Measurements from ENCODE around the gene HOATZ.

HOATZ gene

DNA sequence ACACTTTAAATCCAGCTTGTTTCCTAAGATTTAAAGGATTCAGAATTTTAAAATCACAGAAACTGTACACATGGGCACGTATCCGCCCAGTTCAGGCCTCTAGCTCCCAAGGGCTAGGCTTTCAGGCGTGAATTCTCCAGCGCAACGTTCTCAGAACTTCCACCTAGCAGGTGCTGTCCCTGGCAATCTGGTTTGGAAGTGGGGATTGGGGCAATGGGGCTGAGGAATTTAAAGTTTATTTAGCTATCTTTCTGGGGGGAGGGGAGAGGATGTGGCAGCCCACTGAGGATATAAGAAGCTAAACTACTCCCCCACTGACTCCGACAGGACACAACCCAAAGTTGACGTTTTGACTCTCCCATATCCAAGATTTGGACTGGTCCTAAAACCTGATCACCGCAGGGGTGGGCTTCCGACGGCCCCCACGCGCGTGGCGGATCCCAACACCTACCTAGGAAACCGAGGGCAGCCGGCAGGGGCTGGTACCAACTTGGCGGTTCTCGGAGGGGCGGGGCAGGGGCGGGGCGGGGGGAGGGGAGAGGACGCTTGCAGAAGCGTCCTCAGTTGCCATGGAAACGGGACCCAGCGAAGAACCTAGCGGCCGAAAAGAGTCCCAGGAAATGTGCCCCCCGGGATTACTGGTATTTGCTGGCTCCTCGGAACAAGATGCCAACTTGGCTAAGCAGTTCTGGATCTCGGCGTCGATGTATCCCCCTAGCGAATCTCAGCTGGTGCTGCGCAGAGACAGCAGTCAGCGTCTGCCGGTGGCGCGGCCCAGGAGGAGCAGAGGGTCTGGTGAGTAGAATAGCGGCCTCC, at the start of gene HOATZ:
Gene HOATZ, plus strand, starts transcription at position 563 of the 816 bp plus-strand sequence. Its CDS starts 7 bp downstream, at position 570.
- H3K27ac ChIP-seq: no peak within 1 kb of the TSS
- peak within 1 kb of the TSS in 1 of 7 experiments; percentile 14 for H3K4me3 ChIP-seq

DNA sequence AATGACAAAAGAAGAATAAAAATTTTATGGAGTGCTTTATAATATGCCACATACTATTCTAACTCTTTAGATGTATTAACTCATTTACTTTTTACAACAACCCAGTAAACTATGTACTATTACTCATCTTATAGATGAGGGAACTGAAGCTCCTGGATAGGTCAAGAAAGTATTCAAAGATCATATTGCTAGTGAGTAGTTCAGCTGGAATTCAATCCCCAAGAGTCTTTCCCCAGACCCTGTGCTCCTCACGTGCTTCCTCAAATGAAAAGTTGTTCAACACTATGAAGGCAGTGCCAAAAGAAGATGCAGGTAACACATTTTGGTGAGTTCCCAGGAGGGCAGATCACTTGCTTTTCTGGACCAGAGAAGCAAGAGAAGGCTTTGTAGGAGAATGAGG, 49.2 kb upstream of the HOATZ start:
- Histone ChIP-seq H3K27ac (no peak overlapping the region), H3K4me3 (no peak overlapping the region)

DNA sequence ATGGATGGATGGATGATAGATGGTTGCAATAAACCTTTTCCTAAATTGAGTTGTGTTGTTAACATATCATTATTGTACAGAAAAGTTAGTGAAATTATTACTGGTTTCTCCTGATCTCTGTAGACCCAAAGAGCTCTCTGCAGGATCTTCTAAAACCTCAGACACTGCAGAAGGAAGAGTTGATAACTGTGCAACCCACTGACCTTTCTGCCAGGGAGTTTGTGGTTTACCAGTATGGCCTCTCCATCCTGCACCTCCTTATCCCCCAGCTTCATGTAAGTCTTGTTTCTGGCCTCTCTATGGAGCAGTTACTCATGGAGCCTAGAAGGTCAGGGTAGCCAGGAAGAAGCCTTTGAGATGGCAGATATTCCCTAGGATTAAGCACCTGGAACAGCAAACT, 48.0 kb upstream of the HOATZ start:
- Histone ChIP-seq H3K4me3 (no peak overlapping the region), H3K27ac (no peak overlapping the region)

DNA sequence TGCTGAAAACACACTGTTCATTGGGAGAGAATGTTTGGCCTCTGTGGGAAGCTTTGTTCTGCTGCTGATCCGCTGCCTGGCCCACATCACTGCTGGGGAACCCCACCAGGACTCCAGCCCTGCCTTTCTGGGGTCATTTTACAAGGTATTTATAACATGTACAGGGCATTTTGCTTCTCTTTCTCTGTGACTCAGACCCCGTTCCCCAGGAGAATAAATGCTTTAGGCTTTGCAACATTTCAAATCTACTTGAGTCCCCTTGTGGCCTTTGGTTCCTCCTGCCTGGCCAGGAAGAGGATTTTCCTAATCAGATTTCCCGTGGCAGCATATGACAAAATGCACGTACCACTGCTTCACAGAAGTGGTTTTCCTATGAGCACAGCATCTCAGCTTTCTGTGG, 45.4 kb upstream of the HOATZ start:
- no peak overlapping the region for H3K27ac ChIP-seq
- no peak overlapping the region for H3K4me3 ChIP-seq

DNA sequence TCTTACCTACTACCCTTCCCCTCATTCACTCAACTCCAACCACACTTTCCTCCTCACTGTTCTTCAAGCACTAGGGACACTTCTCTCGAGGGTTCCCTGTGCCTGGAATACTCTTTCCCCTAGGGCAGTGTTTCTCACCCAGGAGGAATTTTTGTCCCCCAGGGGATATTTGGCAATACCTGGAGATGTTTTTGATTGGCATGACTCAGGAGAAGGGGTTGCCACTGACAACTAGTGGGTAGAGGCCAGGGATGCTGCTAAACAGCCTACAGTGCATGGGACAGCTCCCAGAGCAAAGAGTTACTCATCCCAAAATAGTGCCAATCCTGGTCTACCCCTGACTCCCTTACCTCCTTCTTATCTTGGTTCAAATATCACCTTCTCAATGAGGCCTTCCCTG, 42.4 kb upstream of the HOATZ start:
- H3K4me3 ChIP-seq: no peak overlapping the region
- H3K27ac ChIP-seq: no peak overlapping the region

DNA sequence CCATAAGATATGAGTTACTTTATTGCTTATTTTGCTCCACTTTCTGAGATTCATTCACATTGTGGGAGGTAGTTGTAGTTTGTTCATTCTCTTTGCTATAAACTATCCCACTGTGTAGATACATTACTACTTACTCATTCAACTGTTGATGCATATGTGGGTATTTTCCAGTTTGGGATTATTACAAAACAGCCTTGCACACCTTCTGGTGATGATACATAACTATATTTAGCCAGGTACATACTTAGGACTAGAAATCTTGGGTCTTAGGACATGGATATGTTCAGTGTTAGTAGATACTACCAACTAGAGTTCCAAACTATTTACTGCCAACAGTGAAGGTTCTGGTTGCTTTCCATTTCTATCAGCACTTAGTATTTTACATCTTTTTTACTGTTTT, 40.1 kb upstream of the HOATZ start:
- Histone ChIP-seq H3K4me3 (no peak overlapping the region), H3K27ac (no peak overlapping the region)

DNA sequence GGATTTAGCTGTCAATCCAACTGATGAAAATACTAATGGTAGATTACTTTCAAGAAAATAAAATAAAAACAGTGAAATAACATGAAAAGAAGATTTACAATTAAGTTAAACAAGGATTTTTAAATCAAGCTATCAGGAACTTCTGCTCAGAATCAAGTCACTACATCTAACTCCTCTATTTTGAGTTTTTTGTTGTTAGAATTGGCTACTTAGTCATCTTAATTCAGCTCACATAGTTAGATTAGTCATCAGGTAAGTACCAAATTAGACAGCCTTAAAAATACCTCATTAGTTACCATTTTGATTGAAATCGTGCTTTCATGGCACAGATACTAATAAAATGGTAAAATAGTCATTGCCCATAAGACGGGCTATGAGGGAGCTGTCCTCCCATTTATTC, 38.2 kb upstream of the HOATZ start:
- H3K27ac ChIP-seq: no peak overlapping the region
- H3K4me3 ChIP-seq: no peak overlapping the region

DNA sequence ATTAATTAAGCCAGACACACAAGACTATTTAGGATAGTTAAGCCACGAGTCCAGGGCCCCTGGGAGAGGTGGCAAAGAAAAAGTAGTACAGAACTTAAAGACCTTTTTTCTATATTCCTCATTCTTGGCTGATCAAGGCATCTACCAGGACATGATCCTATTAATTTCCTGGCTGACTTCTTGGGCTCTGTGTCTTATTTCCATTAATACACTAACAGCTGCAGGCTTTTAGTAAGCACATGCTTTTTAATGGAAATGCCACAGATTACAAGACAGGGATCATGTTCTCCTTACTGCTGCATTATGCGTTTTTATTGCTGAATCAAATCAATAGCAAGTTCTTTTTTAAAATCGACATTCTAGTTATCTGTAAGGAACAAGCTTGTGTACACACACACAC, 37.6 kb upstream of the HOATZ start:
- no peak overlapping the region for H3K4me3 ChIP-seq
- no peak overlapping the region for H3K27ac ChIP-seq

DNA sequence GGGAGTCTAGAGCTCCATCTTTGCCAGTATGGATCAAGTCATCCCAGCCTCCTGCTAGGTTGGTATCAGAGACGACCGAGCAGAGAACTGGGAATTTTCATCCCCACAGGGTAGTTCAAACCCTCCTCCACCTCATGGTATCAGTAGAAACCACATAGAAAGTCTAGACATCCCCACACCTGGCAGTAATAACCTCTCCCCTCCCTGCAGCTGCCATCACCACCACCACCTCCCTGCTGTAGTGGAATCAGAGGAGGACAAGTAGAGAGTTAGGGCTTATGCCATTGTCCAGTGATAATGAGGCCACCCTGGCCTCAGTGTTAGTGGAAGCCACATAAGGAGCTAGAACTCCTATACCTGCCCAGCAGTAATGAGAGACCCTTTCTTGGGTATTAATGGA, 36.7 kb upstream of the HOATZ start:
- Histone ChIP-seq H3K27ac (no peak overlapping the region), H3K4me3 (no peak overlapping the region)

DNA sequence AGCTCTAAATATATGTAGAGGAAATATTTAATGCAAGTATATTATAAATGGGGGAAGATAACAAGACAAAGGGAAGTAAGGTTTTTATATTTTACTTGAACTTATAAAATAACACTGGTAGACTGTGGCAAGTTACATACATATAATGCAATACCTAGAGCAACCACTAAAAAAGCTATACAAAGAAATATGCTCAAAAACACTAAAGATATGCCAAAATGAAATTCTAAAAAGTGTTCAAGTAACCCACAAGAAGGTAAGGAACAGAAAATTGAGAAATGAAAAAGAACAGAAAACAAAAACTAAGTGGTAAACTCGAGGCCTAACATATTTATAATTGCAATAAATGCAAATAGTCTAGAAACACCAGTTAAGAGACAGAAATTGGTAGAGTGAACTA, 34.9 kb upstream of the HOATZ start:
- H3K4me3 ChIP-seq: no peak overlapping the region
- H3K27ac ChIP-seq: no peak overlapping the region

DNA sequence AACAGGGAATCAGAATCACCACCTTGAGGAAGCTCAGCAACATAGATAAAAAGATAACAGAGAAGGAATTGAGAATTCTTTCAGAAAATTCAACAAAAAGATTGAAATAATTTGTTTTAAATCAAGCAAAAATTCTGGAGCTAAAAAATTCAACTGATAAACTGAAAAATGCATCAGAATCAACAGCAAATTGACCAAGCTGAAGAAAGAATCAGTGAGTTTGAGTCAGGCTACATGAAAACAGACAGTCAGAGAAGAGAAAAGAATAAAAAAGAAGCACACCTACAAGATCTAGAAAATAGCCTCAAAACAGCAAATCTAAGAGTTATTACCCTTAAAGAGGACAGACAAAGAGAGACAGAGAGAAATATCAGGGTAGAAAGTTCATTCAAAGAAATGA, 31.1 kb upstream of the HOATZ start:
- Histone ChIP-seq H3K27ac (no peak overlapping the region), H3K4me3 (no peak overlapping the region)

DNA sequence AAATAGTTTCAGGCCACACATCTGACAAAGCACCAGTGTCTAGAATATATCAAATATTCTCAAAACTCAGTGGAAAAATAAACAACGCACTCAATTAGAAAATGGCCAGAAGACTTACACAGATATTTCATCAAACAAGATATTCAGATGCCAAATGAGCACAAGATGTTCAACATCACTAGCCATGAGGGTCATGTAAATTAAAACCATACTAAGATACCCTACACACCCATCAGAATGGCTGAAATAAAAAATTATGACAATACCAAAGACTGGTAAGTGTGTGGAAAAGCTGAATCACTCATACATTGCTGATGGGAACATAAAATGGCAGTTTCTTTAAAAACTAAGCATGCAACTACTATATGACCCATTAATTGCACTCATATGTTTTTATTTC, 24.1 kb upstream of the HOATZ start:
- H3K4me3 ChIP-seq: no peak overlapping the region
- H3K27ac ChIP-seq: no peak overlapping the region

DNA sequence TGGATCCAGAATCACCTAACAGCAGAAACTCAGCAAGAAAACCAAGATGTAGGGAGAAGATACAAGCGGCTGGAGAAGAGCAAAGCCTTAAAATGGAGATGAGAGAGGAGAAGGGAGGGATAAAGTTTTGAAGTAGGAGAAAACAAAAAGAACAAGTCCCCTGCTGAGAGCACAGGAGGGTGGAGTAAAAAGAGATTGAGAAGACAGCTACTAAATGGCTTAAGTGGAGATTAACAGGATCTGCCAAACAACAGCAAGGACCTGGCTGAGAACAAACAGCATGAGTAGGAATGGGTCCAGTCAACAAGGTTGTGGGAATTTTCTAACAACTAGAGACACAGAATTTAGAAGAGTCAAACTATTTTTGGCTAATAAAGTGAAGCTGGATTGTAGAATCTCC, 20.5 kb upstream of the HOATZ start:
- Histone ChIP-seq H3K4me3 (no peak overlapping the region), H3K27ac (no peak overlapping the region)

DNA sequence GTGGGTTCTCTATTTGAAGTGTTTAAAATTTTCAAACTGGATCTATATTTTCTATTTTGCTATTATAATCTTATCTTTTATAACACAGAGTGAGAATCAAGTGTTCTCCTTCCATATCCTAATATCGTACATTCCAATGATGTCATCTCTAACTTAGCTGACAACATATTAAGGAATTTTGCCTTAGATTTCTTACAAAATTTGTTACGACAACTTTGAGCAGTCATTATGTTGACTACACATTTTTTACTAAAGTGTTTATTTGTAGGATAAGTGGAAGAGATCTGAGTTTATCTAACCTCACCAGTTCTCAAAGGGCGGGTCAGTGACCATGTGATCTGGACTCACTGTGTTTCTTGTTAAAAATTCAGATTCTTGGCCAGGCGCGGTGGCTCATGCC, 15.1 kb upstream of the HOATZ start:
- no peak overlapping the region for H3K27ac ChIP-seq
- H3K4me3 ChIP-seq: no peak overlapping the region

DNA sequence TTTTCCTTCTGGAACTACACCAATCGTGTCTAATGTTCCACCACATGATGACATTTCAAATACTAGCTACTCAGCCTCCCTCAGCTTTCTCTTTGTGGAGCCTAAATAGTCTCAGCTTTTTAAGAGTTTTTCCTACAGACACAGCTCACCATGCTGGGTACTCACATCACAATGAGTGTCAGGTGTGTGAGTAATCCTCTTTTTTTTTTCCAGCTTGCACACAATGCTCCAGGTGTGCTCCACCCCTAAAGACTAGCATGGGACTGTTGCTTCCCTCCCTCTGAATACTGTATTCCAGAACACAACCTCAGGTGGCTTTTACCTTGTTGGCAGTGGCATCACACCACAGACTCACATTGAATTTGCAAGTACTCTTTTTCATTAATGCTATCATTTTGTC, 14.1 kb upstream of the HOATZ start:
- Histone ChIP-seq H3K27ac (no peak overlapping the region), H3K4me3 (no peak overlapping the region)

DNA sequence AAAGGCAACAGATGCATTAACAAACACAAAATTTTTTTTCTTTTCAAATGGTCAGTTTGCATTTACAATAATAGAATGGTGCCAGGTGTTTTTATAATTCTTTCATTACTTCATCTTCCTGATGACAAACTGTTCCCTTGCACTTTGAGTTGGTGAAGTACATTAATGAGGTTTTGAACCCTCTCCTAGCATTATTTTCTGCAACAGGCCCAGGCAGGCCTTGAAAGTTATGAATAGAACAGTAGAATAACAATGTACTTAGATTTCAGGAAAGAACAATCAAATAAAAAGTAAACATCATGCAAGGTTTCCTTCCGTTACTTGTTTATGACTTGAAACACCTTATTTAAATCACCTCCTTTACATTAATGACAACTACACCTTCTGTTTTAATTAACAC, 12.0 kb upstream of the HOATZ start:
- Histone ChIP-seq H3K4me3 (no peak overlapping the region), H3K27ac (no peak overlapping the region)

DNA sequence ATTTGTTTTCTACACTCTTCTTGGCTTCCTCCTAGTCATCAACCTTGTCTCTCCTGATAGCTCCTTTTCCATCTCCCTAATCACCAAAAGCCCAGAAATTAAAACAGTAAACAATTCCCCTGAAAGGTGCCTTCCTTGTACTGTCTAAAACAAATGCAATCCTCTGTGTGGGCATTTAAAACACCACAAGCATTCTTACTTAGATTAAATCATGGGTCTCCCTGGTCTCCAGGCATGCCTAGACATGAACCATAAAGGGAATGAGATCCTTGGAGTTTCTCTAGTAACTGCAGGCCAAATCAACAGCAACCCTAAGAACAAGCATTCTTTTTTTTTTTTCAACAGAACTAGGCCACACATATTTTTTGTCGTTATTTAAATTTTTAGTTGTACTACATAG, 4.3 kb upstream of the HOATZ start:
- no peak overlapping the region for H3K27ac ChIP-seq
- no peak overlapping the region for H3K4me3 ChIP-seq

DNA sequence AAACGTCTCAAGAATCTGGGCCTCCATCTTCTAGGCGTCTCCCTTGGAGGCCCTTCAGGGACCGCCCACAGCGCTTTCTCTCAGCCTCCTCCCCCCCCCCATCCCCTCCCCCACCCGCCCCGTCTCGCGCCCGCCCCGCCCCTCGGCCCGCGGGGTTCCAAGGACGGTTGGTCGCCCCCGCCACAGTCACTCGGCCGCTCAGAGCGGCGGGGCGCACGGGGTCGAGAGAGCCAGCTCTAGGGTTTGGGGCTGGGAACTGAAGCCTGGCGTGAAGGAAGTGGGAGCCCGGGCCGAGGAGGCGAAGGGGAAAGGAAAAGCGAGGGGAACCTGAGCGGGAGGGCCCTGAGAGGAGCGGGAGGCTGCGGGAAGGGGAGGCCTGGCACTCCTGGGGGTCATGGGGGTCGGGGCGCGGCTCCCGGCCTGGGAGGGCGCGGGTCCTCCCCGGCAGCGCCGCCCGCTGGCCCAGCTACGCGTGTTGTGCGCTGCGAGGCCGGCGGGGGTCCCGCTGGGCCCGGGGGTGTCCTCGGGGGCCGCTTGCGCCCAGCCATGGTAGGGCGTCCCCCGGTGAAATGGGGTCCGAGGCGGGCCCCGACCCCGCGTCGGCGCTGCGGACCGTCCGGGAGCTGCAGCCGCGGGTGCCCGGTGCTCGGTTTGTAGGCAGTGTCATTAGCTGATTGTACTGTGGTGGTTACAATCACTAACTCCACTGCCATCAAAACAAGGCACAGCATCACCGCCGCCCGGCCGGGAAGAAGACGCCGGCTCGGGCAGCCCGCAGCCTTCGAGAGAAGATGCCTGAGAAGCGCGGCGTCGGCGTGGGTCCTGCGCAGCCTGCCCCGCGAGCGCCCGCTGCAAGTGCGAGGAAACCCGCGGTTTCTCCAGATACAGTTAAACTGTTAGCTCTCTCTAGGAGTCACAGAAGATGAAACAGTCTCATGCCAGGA, 2.0 kb upstream of the HOATZ start, which contains the start of gene BTG4:
Gene BTG4, minus strand, starts transcription at position 91 of the 944 bp plus-strand sequence. CDS start 13,610 bp downstream, outside the sequence.
- peak within 1 kb of the TSS in 10 of 21 experiments; percentile 13 to 73 (median 40) for H3K27ac ChIP-seq
- H3K4me3 ChIP-seq: peak within 1 kb of the TSS; percentile 37 to 43 (median 42)

DNA sequence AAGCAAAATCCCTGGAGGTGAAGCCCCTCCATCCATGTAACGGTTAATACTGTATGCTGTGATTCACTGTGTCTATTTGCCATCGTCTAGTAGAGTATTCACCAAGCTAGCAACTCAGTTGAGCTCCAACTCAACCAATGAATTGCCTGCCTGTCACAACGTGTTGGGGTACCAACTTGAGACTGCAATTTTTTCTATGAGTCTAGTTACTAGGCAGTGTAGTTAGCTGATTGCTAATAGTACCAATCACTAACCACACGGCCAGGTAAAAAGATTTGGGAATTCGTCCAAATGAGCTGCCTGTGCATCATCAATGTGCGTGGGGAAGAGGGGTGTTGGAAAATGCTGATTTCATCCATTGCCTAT, 1.4 kb upstream of the HOATZ start:
- no peak overlapping the region for H3K27ac ChIP-seq
- H3K4me3 ChIP-seq: peak overlapping the region in 2 of 7 experiments; percentile 42 to 43

DNA sequence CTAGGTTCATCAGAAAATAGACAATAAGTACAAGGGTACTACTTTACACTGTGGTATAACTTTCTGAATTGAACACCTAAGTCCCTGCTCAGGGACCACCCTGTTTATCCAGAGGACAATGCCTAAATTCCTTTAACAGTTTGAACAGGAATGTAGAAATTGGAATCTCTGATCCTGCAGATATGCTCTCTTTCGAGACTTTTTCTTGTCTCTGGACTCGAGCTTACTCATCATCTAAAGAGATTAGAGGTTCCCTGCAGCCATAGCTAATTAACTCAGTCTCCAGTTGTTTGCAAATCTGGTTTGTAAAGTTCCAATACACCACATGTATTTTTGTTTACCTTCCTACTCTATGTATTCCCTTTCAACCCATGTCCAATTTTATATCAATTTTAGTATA, 1.0 kb downstream of the HOATZ start:
- Histone ChIP-seq H3K27ac (no peak overlapping the region), H3K4me3 (no peak overlapping the region)

DNA sequence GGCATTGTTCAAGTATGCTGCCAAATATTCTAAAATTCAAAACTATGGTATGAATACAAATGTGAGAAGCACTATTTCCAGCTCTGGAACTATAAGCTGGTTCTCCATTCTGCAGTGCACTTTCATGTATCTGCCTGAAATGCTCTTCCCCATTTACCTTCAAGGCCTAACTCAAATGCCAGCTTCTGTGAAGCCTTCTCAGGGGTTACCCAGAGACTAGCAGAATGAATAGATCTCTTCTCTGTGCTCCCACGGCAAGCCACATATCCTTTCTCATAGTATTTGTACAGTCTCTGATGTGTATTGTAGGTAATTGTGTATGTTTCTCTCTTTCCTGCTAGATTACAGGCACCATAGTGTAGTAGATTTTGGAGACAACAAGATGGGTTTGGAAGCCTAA, 4.1 kb downstream of the HOATZ start:
- Histone ChIP-seq H3K4me3 (no peak overlapping the region), H3K27ac (no peak overlapping the region)

Measured in skin epidermis (tissue), 12 donors.